Esophagus muscularis mucosa (tissue), 4 donors: ENCODE results near the gene RELB.

Source experiments
- CTCF ChIP-seq, 3 experiments: fragments of 200-600 bp in 2 of 3; fragments of 450-650 bp in 1 of 3; sonication (generic) in 2 of 3; IDR thresholded peaks; one replicate each; pipeline ENCODE4 v1.5.1; 2017 to 2019; ENCODE audit warnings: antibody characterized with exemption in 3 of 3, mild to moderate bottlenecking in 2 of 3, moderate library complexity in 1 of 3
- EP300 ChIP-seq: sonication (generic); formaldehyde crosslinking; IDR thresholded peaks from one replicate; pipeline ENCODE4 v1.6.1; 2017; ENCODE audit warnings: antibody characterized with exemption
- POLR2AphosphoS5 ChIP-seq, 2 donors: sonication (generic); formaldehyde crosslinking; IDR thresholded peaks; one replicate each; pipeline ENCODE4 v1.6.1; 2017; ENCODE audit warnings: antibody characterized with exemption in 2 of 2

DNA sequence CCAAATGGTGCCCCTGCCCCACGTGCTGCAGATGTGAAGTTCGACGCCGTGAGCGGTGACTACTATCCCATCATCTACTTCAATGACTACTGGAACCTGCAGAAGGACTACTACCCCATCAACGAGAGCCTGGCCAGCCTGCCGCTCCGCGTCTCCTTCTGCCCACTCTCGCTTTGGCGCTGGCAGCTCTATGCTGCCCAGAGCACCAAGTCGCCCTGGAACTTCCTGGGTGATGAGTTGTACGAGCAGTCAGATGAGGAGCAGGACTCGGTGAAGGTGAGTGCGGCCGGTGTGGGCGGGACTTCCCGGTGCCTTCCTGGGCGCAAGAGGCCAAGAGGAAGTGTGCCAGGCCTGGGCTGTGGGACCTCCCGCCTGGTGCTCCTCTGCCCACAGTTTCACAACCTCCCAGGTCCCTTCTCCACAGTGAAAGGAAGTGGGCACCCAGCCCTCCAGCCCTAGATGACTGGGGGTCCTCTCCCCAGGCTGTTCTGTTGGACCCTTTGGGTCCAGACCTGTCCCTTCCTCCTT is 14.1 kb upstream of the RELB start:
- no peak for TF ChIP-seq CTCF (IDR thresholded peaks at IDR 0.05)
- no peak for TF ChIP-seq POLR2AphosphoS5 (IDR thresholded peaks at IDR 0.05)
- TF ChIP-seq EP300 = no peak
